HG02970 (cell line): ENCODE measurements around the gene SNRPD3.
"Not testable (repeated sequence)": the region's sequence is repeated elsewhere in the genome, so short reads cannot be mapped to it uniquely, and the experiment has no call there.

Experiments
- ATAC-seq: cut with Tn5 transposase; IDR thresholded peaks from one replicate; pipeline ENCODE4 v1.9.1; 2021; ENCODE audit warnings: mild to moderate bottlenecking, moderate library complexity, moderate number of reproducible peaks; ENCODE audit not compliant: unreplicated experiment, low FRiP score

SNRPD3 gene

DNA sequence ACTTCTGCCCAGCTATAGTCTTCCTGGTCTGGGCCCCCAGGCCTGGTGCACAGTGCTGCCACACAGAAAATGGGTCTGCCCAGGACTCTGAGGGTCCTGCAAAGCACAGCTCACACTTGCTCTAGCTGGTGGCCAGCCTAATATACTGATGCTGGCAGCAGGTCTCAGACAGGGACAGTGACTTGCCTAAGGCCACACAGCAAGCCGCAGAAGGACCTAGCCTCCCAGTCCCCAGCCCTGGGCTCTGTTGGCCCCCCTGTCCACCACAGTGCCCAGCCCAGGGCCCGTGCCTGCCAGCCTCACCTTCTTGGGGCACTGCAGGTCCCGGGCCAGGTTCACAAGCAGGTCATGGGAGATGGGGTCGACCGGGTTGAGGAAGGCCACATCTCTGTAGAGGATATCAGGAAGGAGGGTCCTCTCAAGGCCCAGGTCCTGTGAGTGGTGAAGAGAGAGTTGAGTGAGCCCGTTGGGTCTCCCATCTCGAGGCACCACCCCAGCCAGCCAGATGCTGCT, 33.8 kb downstream of the SNRPD3 start:
- no peak for ATAC-seq

DNA sequence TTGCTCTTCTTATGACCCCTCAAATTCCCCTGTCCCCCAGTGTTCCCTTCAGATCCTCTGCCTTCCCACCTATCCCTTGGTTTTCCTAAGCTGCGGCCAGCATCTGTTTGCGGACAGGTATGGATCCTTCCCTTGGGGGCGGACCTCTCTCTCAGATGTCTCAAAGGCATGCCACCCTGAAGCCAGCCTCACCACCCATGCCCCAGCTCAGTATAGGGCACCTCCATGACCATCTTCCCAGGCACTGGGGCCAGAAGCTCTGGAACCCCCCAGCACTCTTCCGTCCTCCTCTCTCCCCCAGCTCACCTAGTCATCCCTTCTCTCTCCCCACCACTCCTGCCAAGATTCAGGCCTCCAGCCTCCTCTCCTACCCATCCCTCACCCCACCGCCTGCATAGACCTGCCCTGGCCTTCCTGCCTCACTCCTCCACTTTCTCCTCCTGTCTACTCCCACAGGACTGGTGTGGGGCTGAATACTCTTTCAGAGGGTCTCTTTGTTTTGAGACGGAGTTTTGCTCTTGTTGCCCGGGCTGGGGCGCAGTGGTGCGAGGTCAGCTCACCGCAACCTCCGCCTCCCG, 34.9 kb downstream of the SNRPD3 start:
- ATAC-seq, result no peak

DNA sequence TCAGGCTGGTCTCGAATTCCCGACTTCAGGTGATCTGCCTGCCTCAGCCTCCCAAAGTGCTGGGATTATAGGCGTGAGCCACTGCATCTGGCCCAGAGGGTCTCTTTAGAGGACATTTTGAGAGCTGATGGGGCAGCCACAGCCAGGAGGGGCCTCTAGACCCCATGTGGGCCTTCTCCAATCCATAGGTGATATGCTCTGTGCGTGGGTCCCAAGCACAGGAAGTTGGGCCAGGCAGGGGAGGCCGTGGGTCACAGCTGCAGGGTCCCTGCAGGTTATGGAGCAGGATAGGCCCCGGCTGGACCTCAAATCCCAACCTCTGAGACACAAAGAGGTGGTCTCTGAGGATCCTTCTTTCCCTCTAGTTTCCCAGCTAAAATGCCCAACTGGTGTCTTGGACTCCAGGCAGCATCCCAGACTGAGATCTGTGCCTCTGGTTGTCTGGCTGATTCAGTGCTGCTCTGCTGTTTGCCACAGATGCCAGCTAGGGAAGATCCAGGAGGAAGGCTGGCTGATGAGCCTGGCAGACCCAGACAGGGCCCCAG, 35.6 kb downstream of the SNRPD3 start:
- no peak for ATAC-seq

DNA sequence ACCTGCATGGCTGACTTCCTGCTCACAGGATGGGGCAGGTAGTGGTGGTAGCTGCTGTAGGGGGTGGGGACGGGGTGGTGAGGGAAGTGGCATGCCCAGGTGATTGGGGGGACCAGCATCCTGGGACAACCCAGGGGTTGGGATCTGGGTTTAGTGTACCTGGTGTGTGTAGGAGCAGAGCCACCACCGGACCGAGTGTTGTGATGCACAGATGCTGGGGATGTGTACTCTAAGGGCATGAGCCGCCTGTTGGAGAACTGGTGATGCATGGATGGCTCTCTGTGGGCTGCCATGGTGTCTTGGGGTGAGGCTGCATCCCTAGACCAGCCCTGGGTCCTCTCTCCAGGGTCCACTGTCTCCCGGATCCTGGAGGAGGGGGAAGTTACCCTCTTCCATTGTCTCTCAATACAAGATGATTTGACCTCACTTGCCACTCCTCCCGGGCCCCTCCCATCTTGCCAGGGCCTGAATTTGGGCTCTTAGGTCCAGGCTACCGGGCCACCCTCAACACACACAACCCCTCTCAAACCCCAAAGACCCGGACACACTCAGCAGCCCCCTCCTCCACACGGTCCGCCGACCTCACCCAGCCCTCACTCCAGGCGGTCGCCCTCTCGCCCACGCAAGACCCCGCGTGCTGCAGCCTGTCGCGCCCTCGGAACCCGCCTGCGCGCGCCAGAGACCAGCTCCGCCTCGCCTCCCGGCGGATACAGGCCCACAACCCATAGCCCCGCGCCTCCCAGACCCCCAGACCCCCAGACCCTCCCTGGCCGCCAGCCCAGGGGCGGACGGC, 36.5 kb downstream of the SNRPD3 start:
- ATAC-seq, result no peak

DNA sequence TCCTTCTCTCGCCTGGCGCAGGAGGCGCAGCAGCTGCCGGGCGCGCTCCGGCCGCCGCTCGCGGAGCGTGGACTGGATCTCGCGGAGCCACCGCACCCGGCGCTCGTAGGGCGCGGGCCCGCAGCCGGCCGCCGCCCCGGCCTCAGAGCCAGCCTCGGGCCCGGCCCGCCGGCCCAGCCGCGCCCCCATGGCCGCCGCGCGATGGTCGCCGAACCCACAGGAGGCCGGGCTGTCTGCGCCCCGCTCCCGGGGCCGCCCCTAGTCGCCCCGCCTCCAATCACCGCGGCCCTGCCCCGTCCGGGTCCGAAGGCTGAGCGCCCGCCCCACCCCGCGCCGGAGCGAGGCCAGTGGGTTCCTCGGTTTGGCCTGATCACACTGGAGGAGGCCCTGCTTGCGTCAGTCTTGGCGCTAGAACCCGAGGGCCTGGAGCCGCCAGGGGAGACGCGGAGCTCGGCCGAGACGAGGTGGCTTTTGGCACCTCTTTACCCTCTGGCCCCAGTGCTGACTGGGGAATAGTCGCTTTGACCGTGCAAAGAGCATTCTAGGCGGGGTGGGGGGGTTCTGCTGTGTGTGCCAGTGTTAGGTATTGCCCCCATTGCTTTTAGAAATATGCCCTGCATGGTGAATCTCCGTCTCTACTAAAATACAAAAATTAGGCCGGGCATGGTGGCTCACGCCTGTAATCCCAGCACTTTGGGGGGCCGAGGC, 37.2 kb downstream of the SNRPD3 start, which contains the start of gene LRRC75B:
Gene LRRC75B (minus strand): TSS at position 223 of the 708 bp plus-strand sequence. CDS start 34 bp downstream, at position 189.
- no peak for ATAC-seq

DNA sequence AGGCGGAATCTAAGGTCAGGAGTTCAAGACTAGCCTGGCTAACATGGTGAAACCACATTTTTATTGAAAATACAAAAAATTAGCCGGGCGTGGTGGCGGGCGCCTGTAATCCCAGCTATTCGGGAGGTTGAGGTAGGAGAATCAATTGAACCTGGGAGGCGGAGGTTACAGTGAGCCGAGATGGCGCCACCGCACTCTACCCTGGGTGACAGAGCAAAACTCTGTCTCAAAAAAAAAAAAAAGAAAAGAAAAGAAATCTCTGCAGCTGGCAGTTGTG, 37.7 kb downstream of the SNRPD3 start:
- ATAC-seq, result not testable (repeated sequence)

DNA sequence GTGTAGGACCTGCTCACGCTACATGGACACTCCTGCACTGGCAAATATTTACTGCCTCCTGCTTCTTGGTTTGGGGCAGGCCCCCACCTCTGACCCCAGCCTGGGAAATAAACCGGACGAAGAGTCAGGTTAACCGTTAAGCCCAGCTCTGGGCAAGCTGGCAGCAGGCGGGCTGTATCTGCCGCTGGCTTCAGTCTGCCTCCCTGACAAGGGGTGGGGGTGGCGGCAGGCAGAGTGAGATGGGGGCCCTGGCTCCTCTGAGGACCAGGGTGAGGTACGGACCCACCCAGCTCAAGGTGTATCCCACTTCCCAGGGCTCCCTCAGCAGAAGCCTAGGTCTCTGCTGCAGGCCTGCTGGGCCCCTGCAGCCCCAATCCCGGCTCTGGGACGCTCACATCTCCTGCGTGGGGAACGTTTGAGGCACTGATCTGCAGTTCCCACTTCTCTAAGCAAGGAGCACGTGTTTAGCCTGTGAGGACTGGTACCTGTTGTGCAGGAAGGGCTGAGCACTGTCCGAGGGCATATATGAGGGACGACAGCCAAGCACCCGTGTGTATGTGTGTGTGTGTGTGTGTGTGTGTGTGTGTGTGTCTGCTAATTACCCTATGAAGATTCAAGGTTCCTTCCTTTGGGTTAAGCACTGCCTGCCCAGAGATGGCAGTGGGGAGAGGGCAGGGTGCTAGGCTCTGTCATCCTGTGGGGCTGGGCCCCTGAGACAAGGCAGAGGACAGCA, 38.2 kb downstream of the SNRPD3 start:
- no peak for ATAC-seq

DNA sequence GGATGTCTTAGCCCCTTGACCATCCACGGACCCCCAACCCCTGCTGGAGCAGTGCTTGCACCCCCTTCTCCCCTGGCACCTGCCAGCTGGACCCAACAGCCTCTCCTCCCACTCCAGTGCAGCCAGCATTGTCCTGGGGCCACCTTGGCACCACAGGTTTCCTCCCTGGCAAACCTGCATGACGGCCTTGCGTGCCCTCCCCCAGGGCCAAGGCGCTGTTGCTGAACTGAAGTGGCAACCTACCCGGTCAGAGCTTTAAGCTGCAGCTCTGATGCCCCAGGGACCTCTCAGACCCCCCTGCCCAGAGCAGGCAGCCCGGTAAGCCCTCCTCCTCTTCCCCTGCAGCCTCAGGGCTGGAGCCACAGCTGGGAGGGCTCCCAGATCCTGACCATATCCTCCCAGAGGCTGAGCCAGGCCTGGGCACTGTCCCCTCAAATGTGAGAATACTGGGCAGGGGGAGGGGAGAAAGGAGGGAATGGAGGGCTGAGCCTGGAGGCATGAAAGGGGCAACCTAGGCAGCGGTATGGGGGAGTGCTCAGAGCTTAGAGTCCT, 38.8 kb downstream of the SNRPD3 start:
- no peak for ATAC-seq

DNA sequence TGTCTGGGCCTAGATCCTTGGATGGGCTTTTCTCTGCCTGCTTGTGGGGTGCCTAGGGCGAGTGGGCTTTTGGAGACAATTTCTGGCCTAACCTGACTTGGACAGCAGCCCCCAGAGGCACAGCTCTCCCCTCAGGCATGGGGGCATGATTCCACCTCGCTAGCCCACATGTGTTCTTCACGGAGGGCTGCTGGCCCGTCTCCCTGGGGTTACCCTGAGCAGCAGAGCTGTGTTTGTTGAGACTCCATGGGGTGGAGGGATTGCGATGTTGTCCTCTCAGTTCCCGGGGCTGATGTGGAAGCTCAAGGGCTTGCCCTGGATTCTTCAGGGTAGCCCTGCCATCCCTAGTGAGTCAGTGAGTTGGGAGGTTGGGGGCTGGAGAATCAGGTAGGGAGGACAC, 39.4 kb downstream of the SNRPD3 start:
- ATAC-seq, result no peak

DNA sequence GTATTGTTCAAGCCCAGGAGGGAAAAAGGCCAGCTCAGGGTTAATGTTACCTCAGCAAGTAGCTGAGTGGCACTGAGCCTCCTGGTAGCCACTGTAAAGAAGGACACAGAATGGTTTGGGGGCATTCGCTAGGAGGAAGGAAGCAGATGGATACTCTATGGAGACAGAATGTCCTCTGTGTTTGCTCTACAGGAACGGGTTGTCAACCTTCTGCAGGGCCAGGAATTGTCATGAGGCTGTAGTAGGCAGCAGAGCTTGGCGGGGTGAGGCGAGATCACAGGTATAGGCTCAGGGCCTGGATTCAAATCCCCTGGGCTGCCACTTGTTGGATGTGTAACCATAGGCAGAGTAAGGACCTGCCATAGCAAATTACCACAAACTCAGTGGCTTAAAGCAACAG, 40.1 kb downstream of the SNRPD3 start:
- no peak for ATAC-seq

DNA sequence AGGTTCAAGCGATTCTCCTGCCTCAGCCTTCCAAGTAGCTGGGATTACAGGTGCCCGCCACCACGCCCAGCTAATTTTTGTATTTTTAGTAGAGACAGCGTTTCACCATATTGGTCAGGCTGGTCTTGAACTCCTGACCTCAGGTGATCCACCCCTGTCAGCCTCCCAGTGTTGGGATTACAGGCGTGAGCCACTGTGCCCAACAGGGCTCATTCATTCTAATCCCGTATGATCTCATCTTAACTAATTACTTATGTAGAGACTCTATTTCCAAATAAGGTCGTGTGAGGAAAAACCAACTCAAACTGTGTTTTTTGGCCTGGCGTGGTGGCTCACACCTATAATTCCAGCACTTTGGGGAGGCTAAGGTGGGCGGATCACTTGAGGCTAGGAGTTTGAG, 41.3 kb downstream of the SNRPD3 start:
- ATAC-seq, result not testable (repeated sequence)

DNA sequence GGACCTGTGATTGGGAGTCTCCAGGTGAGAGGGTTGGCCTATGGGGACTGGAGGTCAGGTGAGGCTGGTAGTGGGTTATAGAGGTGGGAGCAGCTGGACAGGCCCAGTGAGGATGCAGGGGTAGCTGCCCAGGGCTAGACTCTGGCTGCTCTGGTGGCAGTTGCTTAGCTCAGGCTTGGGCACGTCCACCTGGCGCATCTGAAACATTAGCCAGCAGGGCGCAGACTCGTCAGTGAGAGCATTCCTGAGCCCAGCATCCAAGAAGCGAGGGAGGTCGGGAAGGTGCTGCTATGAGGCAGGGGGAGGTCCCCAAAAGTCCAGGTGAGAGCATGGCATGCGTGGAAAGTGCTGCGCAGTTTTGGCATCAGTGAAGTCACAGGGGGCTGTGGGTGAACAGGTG, 43.7 kb downstream of the SNRPD3 start:
- ATAC-seq, result no peak

DNA sequence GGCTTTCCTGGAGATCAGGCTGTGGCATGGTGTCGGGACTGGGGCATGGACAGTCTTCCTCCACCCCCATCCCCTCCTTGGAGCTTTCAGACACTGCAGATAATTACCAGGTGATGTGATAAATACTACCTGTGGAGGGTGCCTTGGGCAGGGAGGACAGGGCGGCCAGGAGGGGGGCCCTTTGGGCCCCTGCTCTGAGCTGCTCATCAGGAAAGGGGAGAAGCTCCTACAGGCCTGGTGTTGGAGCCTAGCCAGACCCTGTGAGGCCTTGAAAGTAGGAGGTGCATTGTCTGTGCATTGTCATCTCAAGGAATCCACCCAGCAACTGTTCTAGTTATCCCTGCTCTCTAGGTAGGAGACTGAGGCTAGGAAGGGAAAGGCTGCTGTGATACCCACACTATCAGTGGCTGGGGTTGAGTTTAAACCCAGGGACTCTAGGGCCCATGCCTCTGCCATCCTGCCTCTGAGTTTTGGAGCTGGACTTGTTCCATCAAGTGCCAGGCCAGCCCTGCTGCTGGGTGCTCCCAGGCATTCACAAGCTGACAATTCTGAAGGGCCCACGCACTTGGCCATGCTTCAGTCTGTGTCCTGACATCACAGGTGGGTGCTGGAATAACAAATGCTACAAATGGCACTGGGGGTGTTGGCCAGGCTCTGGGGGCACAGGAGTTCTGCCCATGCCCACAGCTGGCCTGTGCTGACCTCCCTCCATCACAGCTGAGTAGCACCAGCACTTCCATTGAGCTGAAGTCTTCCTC, 44.3 kb downstream of the SNRPD3 start:
- not testable (repeated sequence) for ATAC-seq

DNA sequence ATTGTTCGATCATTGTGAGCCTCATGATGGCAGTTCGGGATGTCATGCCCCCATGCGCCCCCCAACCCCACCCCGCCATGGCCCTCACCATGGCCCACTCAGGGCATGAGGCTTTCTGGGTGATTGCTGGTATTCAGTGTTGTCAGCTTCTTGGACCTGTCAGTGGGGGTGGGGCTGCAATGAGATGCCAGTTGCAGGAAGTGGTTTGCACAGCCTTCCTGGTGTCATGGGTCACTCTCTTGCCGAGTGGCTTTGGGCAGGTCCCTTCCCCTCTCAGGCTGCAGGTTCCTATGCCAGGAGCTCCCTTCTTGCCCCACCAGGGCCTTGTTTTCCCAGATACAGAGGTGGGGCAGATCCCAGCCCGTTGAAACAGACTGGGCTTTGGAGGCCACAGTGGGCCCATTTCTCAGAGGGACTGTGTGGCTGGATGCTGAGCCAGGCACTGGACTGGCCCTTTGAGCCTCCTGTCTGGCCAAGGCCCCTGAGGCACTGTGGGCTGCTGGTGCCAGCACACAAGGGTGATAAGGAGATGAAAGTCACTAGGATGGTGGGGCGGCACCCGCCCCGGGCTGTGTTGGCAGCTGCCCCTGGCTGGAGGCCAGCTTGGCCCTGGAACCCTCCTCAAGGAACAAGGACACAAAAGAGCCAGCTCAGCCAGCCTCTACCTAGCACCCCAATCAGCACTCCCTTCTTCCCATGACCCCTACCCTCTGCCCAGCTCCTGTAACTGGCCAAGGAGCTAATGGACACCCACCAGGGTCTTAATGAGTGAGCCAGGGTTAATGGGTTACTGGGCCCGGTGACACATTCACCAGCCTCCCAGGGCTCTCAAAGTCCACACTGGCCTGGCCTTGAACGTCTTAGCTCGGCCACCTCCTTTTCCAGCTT, 45.7 kb downstream of the SNRPD3 start:
- ATAC-seq, result no peak

DNA sequence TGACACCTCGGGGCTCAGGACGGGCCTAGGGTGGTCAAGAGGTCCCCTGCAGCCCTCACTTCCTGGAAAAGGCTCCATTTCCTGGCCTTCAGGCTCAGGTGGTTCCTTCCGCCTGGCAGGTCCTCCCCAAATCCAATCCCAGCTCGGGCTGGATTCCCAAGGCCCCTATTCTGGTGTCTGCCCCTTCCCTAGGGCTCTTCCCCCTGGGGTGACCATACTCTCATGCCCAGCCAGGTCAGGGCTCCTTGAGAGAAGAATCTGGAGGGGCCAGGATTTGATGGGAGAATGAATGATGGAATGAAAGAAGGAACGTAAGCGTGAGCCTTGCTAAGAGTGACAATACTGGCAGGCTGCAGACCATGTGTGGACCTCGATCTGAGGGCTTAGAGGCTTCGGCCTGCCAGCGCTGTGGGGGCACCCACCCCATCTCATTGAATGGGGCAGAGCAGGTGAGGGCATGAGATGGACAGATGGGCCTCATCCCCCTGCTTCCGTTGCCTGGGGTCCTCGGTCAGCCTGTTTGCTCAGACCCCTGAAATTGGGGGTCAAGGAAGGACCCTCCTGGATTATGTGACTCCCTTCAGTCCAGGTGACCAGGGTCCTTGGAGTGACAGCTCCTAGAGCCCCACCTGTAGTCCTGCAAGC, 46.4 kb downstream of the SNRPD3 start:
- ATAC-seq, result not testable (repeated sequence)

DNA sequence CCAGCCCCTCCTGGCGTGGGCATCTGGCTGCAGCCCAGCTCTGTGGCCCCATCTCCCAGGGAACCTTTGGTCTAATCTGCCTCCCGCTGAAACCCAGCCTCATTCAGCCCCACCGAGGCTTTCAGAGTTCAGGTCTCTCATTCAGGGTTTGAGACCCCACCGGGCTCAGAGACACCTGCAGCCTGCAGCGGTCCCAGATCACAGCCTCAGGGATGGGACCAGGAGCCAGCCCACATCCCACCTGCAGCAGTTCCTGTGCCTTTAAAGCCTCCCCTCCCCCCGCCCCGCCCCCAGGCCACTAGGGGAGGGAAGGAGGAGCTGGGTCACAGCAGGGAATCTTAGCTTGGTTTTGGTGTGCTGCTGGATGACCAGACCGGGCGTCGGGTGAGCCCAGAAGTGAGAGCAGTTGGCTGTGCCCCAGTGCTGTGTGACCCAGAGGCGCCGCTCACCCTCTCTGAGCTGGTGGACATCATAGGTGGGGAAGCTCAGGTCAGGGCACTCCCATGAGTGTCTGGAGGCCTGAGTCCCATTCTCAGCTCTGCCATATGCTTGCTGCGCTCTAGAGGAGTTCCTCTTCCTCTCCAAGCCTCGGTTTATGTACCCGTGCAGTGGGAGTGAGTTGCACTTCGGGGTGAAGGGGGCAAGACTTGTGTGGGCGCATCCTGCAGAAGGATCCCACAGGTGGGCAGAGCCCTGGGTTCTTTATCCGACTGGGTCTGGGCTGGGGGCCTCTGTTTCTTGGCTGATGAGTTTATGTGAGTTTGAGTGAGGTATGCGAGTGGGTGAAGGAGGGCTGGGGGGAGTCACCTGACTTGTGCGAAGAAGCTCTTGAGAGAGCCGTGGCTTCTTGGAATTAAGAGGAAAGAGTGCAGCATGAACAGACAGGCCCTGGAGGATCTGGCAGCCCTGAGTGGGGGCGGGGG, 47.3 kb downstream of the SNRPD3 start, which contains the start of gene GGT1:
Gene GGT1 (plus strand): TSS at position 347 of the 923 bp plus-strand sequence. CDS start 7,889 bp downstream, outside the sequence.
- ATAC-seq, result not testable (repeated sequence)
